K562 (cell line): ENCODE data around the gene ZNF512B. TPM values are rescaled to one million over a fixed set of nuclear protein-coding genes. Genes with fewer than 3 reads are reported as not detected.

ENCODE experiments used
- ATAC-seq: fragments of 200-7000 bp; cut with Tn5 transposase; 3 replicates; pipeline ENCODE4 v1.9.1; 2020; ENCODE audit warnings: moderate library complexity
- BruUV-seq: library from RNA; stranded (reverse); fragments of 400-500 nt; replicated peaks from 2 replicates; lab custom pipeline; 2021; lab: Mats Ljungman, UMichigan
- CTCF ChIA-PET: fragments of 300-600 bp; formaldehyde crosslinking; extraction: SDS; loops from one replicate; lab custom pipeline; 2021; ENCODE audit warnings: low intra/inter-chr PET ratio; lab: Yijun Ruan, JAX
- POLR2A ChIA-PET: fragments of 300-600, 350-650 bp; sonication (Branson Sonifier 250); formaldehyde crosslinking; extraction: SDS; loops from one replicate; lab custom pipeline; 2021; ENCODE audit warnings: antibody characterized with exemption, inconsistent platforms; lab: Yijun Ruan, JAX
- DNase-seq, 4 experiments: peaks; one replicate each; pipeline versions ENCODE4 v3.0.0 to v3.0.0-alpha.2; 2011 to 2018; ENCODE audit warnings: low spot score in 3 of 4, mixed read lengths in 3 of 4; ENCODE audit errors: extremely low read depth in 1 of 4
- FAIRE-seq: peaks from 2 replicates; lab custom pipeline; 2011; peaks lifted over from hg19 to GRCh38; lab: Jason Lieb, UNC
- H2AFZ ChIP-seq: 2 replicates; pipeline ENCODE4 v1.6.0; 2011; ENCODE audit warnings: low read depth, low read length, control low read depth, inconsistent platforms
- H3K27ac ChIP-seq: fragments of 200-600 bp; 3 replicates; pipeline ENCODE4 v1.8.0; 2011; ENCODE audit warnings: low read depth, mild to moderate bottlenecking, control low read depth, inconsistent platforms, low read length, moderate library complexity, mixed read lengths; ENCODE audit errors: extremely low read depth
- H3K27me3 ChIP-seq, 2 experiments: fragments of 300-600 bp in 1 of 2; 2 replicates in 1 of 2; 3 replicates in 1 of 2; pipeline versions ENCODE4 v1.6.0 to v1.8.0; 2011; ENCODE audit warnings: inconsistent platforms in 2 of 2, low read length in 2 of 2, mild to moderate bottlenecking in 1 of 2, mixed read lengths in 1 of 2, moderate library complexity in 1 of 2; ENCODE audit not compliant: control insufficient read depth in 2 of 2, insufficient read depth in 2 of 2
- H3K36me3 ChIP-seq: fragments of 300-600 bp; 3 replicates; pipeline ENCODE4 v1.8.0; 2011; ENCODE audit warnings: mild to moderate bottlenecking, low read length, inconsistent platforms; ENCODE audit not compliant: control insufficient read depth, insufficient read depth
- H3K4me1 ChIP-seq, 2 experiments: fragments of 200-600 bp in 1 of 2; replicated peaks in 1 of 2; 2 replicates in 1 of 2; 3 replicates in 1 of 2; pipeline versions ENCODE4 v1.5.1 to v1.8.0; 2011; ENCODE audit warnings: inconsistent platforms in 2 of 2, low read length in 2 of 2, mild to moderate bottlenecking in 1 of 2, mixed read lengths in 1 of 2, moderate library complexity in 1 of 2; ENCODE audit not compliant: control insufficient read depth in 2 of 2, insufficient read depth in 2 of 2
- H3K4me2 ChIP-seq: 2 replicates; pipeline ENCODE4 v1.6.1; 2011; ENCODE audit warnings: low read length, control low read depth, inconsistent platforms, mixed read lengths; ENCODE audit not compliant: insufficient read depth
- H3K4me3 ChIP-seq: fragments of 200-600 bp; sonication (generic), shearing (Covaris generic); 2 replicates; pipeline ENCODE4 v1.5.1; 2016; ENCODE audit warnings: control low read depth, inconsistent platforms
- H3K79me2 ChIP-seq: fragments of 200-600 bp; 3 replicates; pipeline ENCODE4 v1.8.0; 2011; ENCODE audit warnings: low read length, inconsistent platforms; ENCODE audit not compliant: control insufficient read depth, insufficient read depth
- H3K9ac ChIP-seq, 2 experiments: 2 replicates each; pipeline versions ENCODE4 v1.6.0 to v1.6.1; 2011; ENCODE audit warnings: low read depth in 2 of 2, low read length in 2 of 2, control low read depth in 1 of 2, inconsistent platforms in 1 of 2, mild to moderate bottlenecking in 1 of 2, mixed read lengths in 1 of 2; ENCODE audit not compliant: insufficient read depth in 1 of 2
- H3K9me1 ChIP-seq: one replicate; pipeline ENCODE4 v1.6.0; 2011; ENCODE audit warnings: inconsistent platforms, mild to moderate bottlenecking, low read length, moderate library complexity; ENCODE audit not compliant: control insufficient read depth, insufficient read depth
- H3K9me3 ChIP-seq: replicated peaks from 2 replicates; pipeline ENCODE4 v1.5.1; 2011; ENCODE audit warnings: low read depth, low read length, inconsistent platforms; ENCODE audit not compliant: control insufficient read depth, insufficient read depth
- H4K20me1 ChIP-seq: replicated peaks from 2 replicates; pipeline ENCODE4 v1.6.1; 2011; ENCODE audit warnings: low read length, inconsistent platforms, mixed read lengths; ENCODE audit not compliant: control insufficient read depth, insufficient read depth
- CBFA2T2 ChIP-seq: fragments of 450-650 bp; conservative IDR thresholded peaks from 2 replicates; pipeline ENCODE4 v1.6.1; 2017; ENCODE audit warnings: mild to moderate bottlenecking
- ERF ChIP-seq: fragments of 450-650 bp; formaldehyde crosslinking; IDR thresholded peaks from 2 replicates; pipeline ENCODE4 v1.4.0; 2020; ENCODE audit warnings: mild to moderate bottlenecking, mixed read lengths
- RBFOX2 ChIP-seq: fragments of 200-400 bp; formaldehyde crosslinking; IDR thresholded peaks from 2 replicates; pipeline ENCODE4 v1.6.1; 2017; ENCODE audit warnings: low read depth, mild to moderate bottlenecking, low read length, moderate library complexity
- YBX1 ChIP-seq: fragments of 450-650 bp; IDR thresholded peaks from 2 replicates; pipeline ENCODE4 v1.7.1; 2016; ENCODE audit warnings: mild to moderate bottlenecking
- WGBS: fragments of 100-300 bp; shearing (Covaris generic); methylation state at CpG from one replicate; pipeline ENCODE4 v1.1.6; 2016; ENCODE audit warnings: low coverage, mixed read lengths; ENCODE audit not compliant: insufficient coverage; ENCODE audit errors: missing lambda C conversion rate; 5-methylcytosine and 5-hydroxymethylcytosine counted together
- in situ Hi-C: fragments of 300-500 bp; cut with MboI; formaldehyde crosslinking; loops from 4 replicates; pipeline ENCODE4 v1.15.0; 2018; ENCODE audit warnings: inconsistent platforms, mixed read lengths
- intact Hi-C: fragments of 100-400 bp; cut with micrococcal nuclease; formaldehyde crosslinking; loops from 2 replicates; pipeline ENCODE4 v1.14.2; 2022
- polyA plus RNA-seq, 8 experiments: library from polyadenylated mRNA; depleted of rRNA in 4 of 8; stranded (reverse) in 5 of 8; unstranded in 3 of 8; fragments of >200 nt; fragmentation: Nextera tagmentation in 2 of 8; fragmentation: Illumina TruSeq in 1 of 8; extraction: Ambion mirVana in 2 of 8; extraction: Trizol in 1 of 8; gene quantifications; 2 replicates each; pipeline versions ENCODE4 v1.2.1 to v1.2.3, GENCODE V29; 2011 to 2014; ENCODE audit warnings: inconsistent platforms in 1 of 8, missing spikeins in 1 of 8
- total RNA-seq, 7 experiments: library from RNA; depleted of rRNA in 6 of 7; stranded (reverse); fragments of >200 nt in 6 of 7; fragmentation: Illumina TruSeq in 2 of 7; extraction: Trizol in 2 of 7; gene quantifications; 2 replicates each; pipeline versions ENCODE4 v1.2.1 to v1.2.3, GENCODE V29; 2011 to 2021; ENCODE audit warnings: low replicate concordance in 1 of 7

Gene ZNF512B
- total and polyA plus RNA-seq, 9 of the 15 experiments (the other 6 are each of a cell fraction or from before 2014, with no cell fraction given) = 0.01 to 27.8 (median 8.2) TPM

- WGBS = 83% methylated on average over 14 of the region's 20 CpGs
- ChIA-PET POLR2A (interaction anchor here (0.6 kb wide), 1 partner anchor 666 kb away, joined by 3 read pairs; no protein-coding TSS in a partner anchor), CTCF (no interaction called here)
- BruUV-seq = no TSS peak
- in situ Hi-C loops = no loop called here
- Histone ChIP-seq H3K36me3 (peaks cover 42% of the 10 kb centered on the region; the same call in 1 of the 3 replicates), H3K27me3 (no peaks in the 10 kb centered on the region), H3K4me1 (peaks cover 25 to 92% of the 10 kb centered on the region in 2 experiments), H3K27ac (no peak overlapping the region), H3K79me2 (peaks cover 95% of the 10 kb centered on the region), H3K4me3 (no peak overlapping the region), H4K20me1 (peaks cover 68% of the 10 kb centered on the region), H3K4me2 (no peak overlapping the region), H3K9me3 (no peaks in the 10 kb centered on the region), H3K9me1 (peaks cover 21% of the 10 kb centered on the region), H3K9ac (peak overlapping the region in 1 of 2 experiments; percentile 55; a peak in 2 of 4 replicates), H2AFZ (no peak overlapping the region)
- no peak for FAIRE-seq
- no peak for DNase-seq
- intact Hi-C loops = no loop called here
- ATAC-seq = no peak
- TF ChIP-seq YBX1 (no peak), ERF (CRISPR knock-in tag) (no peak), RBFOX2 (peak; percentile 24), CBFA2T2 (no peak)
These were observed 18.9 kb downstream of the ZNF512B start for GRCh38 chr20:63950701-63951397.
